ENCODE results near the gene ZNF80.
"Not testable (repeated sequence)": the region's sequence is repeated elsewhere in the genome, so short reads cannot be mapped to it uniquely, and the experiment has no call there.

ZNF80 gene

GRCh38 chr3:114237478-114237877, at the start of gene ZNF80:
ZNF80 (minus strand) TSS chr3:114237578; CDS start chr3:114237074, 504 bp downstream.
- DNase-seq (ENCODE audit: low spot score), result not testable (repeated sequence)

GRCh38 chr3:114286266-114286665, 48.9 kb upstream of the ZNF80 start:
- no peak for DNase-seq (ENCODE audit: low spot score)

GRCh38 chr3:114285648-114286230, 48.4 kb upstream of the ZNF80 start:
- no peak for DNase-seq (ENCODE audit: low spot score)

- DNase-seq (ENCODE audit: low spot score), result no peak
Measured at GRCh38 chr3:114284644-114285043, 47.3 kb upstream of the ZNF80 start.

- DNase-seq (ENCODE audit: low spot score), result not testable (repeated sequence)
Measured at GRCh38 chr3:114276856-114277255, 39.5 kb upstream of the ZNF80 start.

GRCh38 chr3:114274929-114275328, 37.6 kb upstream of the ZNF80 start:
- no peak for DNase-seq (ENCODE audit: low spot score)

GRCh38 chr3:114272271-114272670, 34.9 kb upstream of the ZNF80 start:
- no peak for DNase-seq (ENCODE audit: low spot score)

GRCh38 chr3:114270019-114270418, 32.6 kb upstream of the ZNF80 start:
- DNase-seq (ENCODE audit: low spot score), result no peak

- DNase-seq (ENCODE audit: low spot score), result no peak
Measured at GRCh38 chr3:114260152-114260551, 22.8 kb upstream of the ZNF80 start.

- no peak for DNase-seq (ENCODE audit: low spot score)
Measured at GRCh38 chr3:114259566-114259965, 22.2 kb upstream of the ZNF80 start.

GRCh38 chr3:114253505-114253904, 16.1 kb upstream of the ZNF80 start:
- DNase-seq (ENCODE audit: low spot score), result no peak

GRCh38 chr3:114252954-114253353, 15.6 kb upstream of the ZNF80 start:
- no peak for DNase-seq (ENCODE audit: low spot score)

- no peak for DNase-seq (ENCODE audit: low spot score)
Measured at GRCh38 chr3:114242947-114243346, 5.6 kb upstream of the ZNF80 start.

- no peak for DNase-seq (ENCODE audit: low spot score)
Measured at GRCh38 chr3:114241262-114241661, 3.9 kb upstream of the ZNF80 start.

- DNase-seq (ENCODE audit: low spot score), result not testable (repeated sequence)
Measured at GRCh38 chr3:114238146-114238785, 888 bp upstream of the ZNF80 start.

- no peak for DNase-seq (ENCODE audit: low spot score)
Measured at GRCh38 chr3:114235431-114235830, 1.9 kb downstream of the ZNF80 start.

- no peak for DNase-seq (ENCODE audit: low spot score)
Measured at GRCh38 chr3:114234745-114235144, 2.6 kb downstream of the ZNF80 start.

GRCh38 chr3:114231616-114232015, 5.8 kb downstream of the ZNF80 start:
- DNase-seq (ENCODE audit: low spot score), result no peak

- no peak for DNase-seq (ENCODE audit: low spot score)
Measured at GRCh38 chr3:114227076-114227475, 10.3 kb downstream of the ZNF80 start.

GRCh38 chr3:114226313-114226712, 11.1 kb downstream of the ZNF80 start:
- no peak for DNase-seq (ENCODE audit: low spot score)

- DNase-seq (ENCODE audit: low spot score), result no peak
Measured at GRCh38 chr3:114223143-114223542, 14.2 kb downstream of the ZNF80 start.

GRCh38 chr3:114221881-114222264, 15.5 kb downstream of the ZNF80 start:
- no peak for DNase-seq (ENCODE audit: low spot score)

GRCh38 chr3:114221165-114221880, 16.1 kb downstream of the ZNF80 start:
- DNase-seq (ENCODE audit: low spot score), result no peak
